H1 (cell line): ENCODE data around the gene GGTLC2. TPM values are rescaled to one million over a fixed set of nuclear protein-coding genes. Genes with fewer than 3 reads are reported as not detected.

Experiments
- HDAC2 ChIP-seq, 2 experiments: fragments of 300-600 bp in 1 of 2; sonication (generic) in 1 of 2; IDR thresholded peaks; 2 replicates each; pipeline ENCODE4 v1.6.1; 2011 to 2012; ENCODE audit warnings: low read depth in 2 of 2, low read length in 2 of 2, mild to moderate bottlenecking in 2 of 2, moderate library complexity in 2 of 2, borderline replicate concordance in 1 of 2, inconsistent platforms in 1 of 2
- POU5F1 ChIP-seq: IDR thresholded peaks from 2 replicates; pipeline ENCODE4 v1.6.1; 2011; ENCODE audit warnings: low read depth, mild to moderate bottlenecking, low read length, moderate library complexity
- RAD21 ChIP-seq, 2 experiments: IDR thresholded peaks in 1 of 2; conservative IDR thresholded peaks in 1 of 2; 2 replicates each; pipeline ENCODE4 v1.6.1; 2011; ENCODE audit warnings: low read depth in 2 of 2, low read length in 2 of 2, improper control_type of control experiment in 1 of 2, inconsistent platforms in 1 of 2, mild to moderate bottlenecking in 1 of 2, moderate library complexity in 1 of 2
- RBBP5 ChIP-seq: IDR thresholded peaks from 2 replicates; pipeline ENCODE4 v1.7.1; 2012; ENCODE audit warnings: low read depth, mild to moderate bottlenecking, inconsistent platforms, low read length, moderate library complexity, borderline replicate concordance
- TCF12 ChIP-seq: IDR thresholded peaks from 2 replicates; pipeline ENCODE4 v1.6.1; 2011; ENCODE audit warnings: low read depth, mild to moderate bottlenecking, low read length
- polyA plus RNA-seq, 7 experiments: library from polyadenylated mRNA; depleted of rRNA in 3 of 7; stranded (reverse) in 5 of 7; unstranded in 2 of 7; fragments of >200 nt in 5 of 7; fragments of 200-250 nt in 2 of 7; gene quantifications; 1 replicate in 5 of 7; 2 replicates in 1 of 7; 4 replicates in 1 of 7; pipeline versions ENCODE4 v1.2.1 to v1.2.3, GENCODE V29; 2011 to 2013; ENCODE audit warnings: missing spikeins in 2 of 7, mixed read lengths in 2 of 7
- total RNA-seq: library from RNA; stranded (reverse); fragmentation: NEBNext Ultra II Directional; extraction: Animal tissue kit (Norgen Biotek cat#: 25700); gene quantifications from 2 replicates; pipeline ENCODE4 v1.2.1, GENCODE V29; 2021

GGTLC2 gene
- total and polyA plus RNA-seq, 2 of the 8 experiments (the other 6 are each of a cell fraction or from before 2014, with no cell fraction given): not detected

DNA sequence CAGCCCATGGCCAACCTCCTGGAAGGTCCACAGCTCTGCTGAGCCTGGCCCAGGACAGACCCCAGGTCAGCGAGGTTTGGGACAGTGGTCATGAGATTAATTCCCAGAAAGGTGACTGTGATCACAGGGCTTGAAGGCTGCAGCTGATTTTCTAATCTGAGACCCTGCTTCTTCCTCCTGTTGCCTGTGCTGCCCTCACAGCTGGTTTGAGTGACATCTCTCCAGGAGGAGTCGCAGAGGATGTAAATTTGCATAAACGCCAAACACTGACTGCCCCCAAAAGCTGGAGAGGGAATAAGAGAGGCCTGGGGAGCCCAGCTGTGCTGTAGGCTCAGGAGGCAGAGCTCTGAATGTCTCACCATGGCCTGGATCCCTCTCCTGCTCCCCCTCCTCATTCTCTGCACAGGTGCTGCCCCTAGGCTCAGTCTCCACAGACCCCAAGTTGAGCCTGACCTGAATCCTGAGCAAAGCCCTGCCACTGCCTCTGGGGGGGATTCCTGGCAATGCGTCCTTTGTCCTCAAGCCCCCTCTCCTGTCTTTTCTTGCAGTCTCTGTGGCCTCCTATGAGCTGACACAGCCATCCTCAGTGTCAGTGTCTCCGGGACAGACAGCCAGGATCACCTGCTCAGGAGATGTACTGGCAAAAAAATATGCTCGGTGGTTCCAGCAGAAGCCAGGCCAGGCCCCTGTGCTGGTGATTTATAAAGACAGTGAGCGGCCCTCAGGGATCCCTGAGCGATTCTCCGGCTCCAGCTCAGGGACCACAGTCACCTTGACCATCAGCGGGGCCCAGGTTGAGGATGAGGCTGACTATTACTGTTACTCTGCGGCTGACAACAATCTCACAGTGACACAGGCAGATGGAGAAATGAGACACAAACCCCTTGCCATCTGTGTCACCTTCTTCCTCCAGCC lies 23.8 kb downstream of the GGTLC2 start (continued):
- TF ChIP-seq HDAC2 (IDR thresholded peaks at IDR 0.05; ENCODE audit: borderline replicate concordance in 1 of 2, low read depth in 2 of 2, low read length in 2 of 2) (no peak), POU5F1 (no peak), TCF12 (no peak), RBBP5 (no peak), RAD21 (IDR thresholded peaks at IDR 0.05 in 1 of 2, conservative IDR thresholded peaks at IDR 0.05 in 1 of 2; ENCODE audit: low read depth in 2 of 2, low read length in 2 of 2) (no peak)
